Activated CD4-positive, alpha-beta T cell treated with anti-CD3 and anti-CD28 coated beads for 4 hours (primary cell): Measurements from ENCODE around the gene ZKSCAN8.

Experiments
- DNase-seq, 2 donors: peaks; one replicate each; pipeline ENCODE4 v3.0.0-alpha.2; 2020

Gene ZKSCAN8

GRCh38 chr6:28207510-28208110, 65.9 kb downstream of the ZKSCAN8 start:
- no peak for DNase-seq

- no peak for DNase-seq
Measured at GRCh38 chr6:28208111-28208659, 66.5 kb downstream of the ZKSCAN8 start.
